HepG2 (cell line): ENCODE results near the gene COA3. TPM values are rescaled to one million over a fixed set of nuclear protein-coding genes. Genes with fewer than 3 reads are reported as not detected.

Experiments used
- AKNA ChIP-seq: sonication (generic); formaldehyde crosslinking; IDR thresholded peaks from 2 replicates; pipeline ENCODE4 v1.4.0; 2020; ENCODE audit warnings: missing genetic modification reagents, borderline replicate concordance
- ARNTL ChIP-seq: sonication (generic); formaldehyde crosslinking; IDR thresholded peaks from 2 replicates; pipeline ENCODE4 v1.4.0; 2020; ENCODE audit warnings: mild to moderate bottlenecking, missing genetic modification reagents
- HMGXB4 ChIP-seq, 2 experiments: sonication (generic) in 1 of 2; formaldehyde crosslinking in 1 of 2; IDR thresholded peaks; 2 replicates each; pipeline versions ENCODE4 v1.4.0 to v1.6.1; 2018 to 2020; ENCODE audit warnings: missing genetic modification reagents in 2 of 2, borderline replicate concordance in 1 of 2, low read depth in 1 of 2, mild to moderate bottlenecking in 1 of 2, missing biosample characterization in 1 of 2
- HOXA7 ChIP-seq: sonication (generic); formaldehyde crosslinking; IDR thresholded peaks from 2 replicates; pipeline ENCODE4 v1.8.1; 2022; ENCODE audit warnings: mild to moderate bottlenecking, missing genetic modification reagents, moderate library complexity
- KLF12 ChIP-seq: sonication (generic); formaldehyde crosslinking; IDR thresholded peaks from 2 replicates; pipeline ENCODE4 v1.4.0; 2020; ENCODE audit warnings: missing genetic modification reagents, borderline replicate concordance
- MXD1 ChIP-seq: sonication (generic); formaldehyde crosslinking; IDR thresholded peaks from 2 replicates; pipeline ENCODE4 v1.4.0; 2020; ENCODE audit warnings: mild to moderate bottlenecking, missing genetic modification reagents
- NFE2L2 ChIP-seq: fragments of 150-350 bp; IDR thresholded peaks from 2 replicates; pipeline ENCODE4 v1.6.1; 2014; ENCODE audit warnings: low read length
- NRL ChIP-seq: sonication (generic); formaldehyde crosslinking; IDR thresholded peaks from 2 replicates; pipeline ENCODE4 v1.5.0; 2020; ENCODE audit warnings: missing genetic modification reagents, mild to moderate bottlenecking, moderate library complexity, borderline replicate concordance
- RFXAP ChIP-seq: sonication (generic); formaldehyde crosslinking; IDR thresholded peaks from 2 replicates; pipeline ENCODE4 v1.4.0; 2020; ENCODE audit warnings: missing genetic modification reagents, borderline replicate concordance
- SATB2 ChIP-seq: sonication (generic); formaldehyde crosslinking; IDR thresholded peaks from 2 replicates; pipeline ENCODE4 v1.5.0; 2020; ENCODE audit warnings: missing genetic modification reagents
- THYN1 ChIP-seq: sonication (generic); formaldehyde crosslinking; IDR thresholded peaks from 2 replicates; pipeline ENCODE4 v1.8.1; 2023; ENCODE audit warnings: low read depth, mild to moderate bottlenecking, moderate library complexity, missing genetic modification reagents, borderline replicate concordance
- WIZ ChIP-seq: sonication (generic); formaldehyde crosslinking; IDR thresholded peaks from 2 replicates; pipeline ENCODE4 v1.5.1; 2020; ENCODE audit warnings: mild to moderate bottlenecking, missing genetic modification reagents
- ZBTB8A ChIP-seq: sonication (generic); formaldehyde crosslinking; IDR thresholded peaks from 2 replicates; pipeline ENCODE4 v1.4.0; 2020; ENCODE audit warnings: mild to moderate bottlenecking, low read depth, missing genetic modification reagents, borderline replicate concordance
- ZNF263 ChIP-seq: sonication (generic); formaldehyde crosslinking; IDR thresholded peaks from 2 replicates; pipeline ENCODE4 v1.4.0; 2020; ENCODE audit warnings: missing genetic modification reagents
- ZNF280B ChIP-seq: sonication (generic); formaldehyde crosslinking; IDR thresholded peaks from 2 replicates; pipeline ENCODE4 v1.5.0; 2020; ENCODE audit warnings: missing genetic modification reagents, mild to moderate bottlenecking, borderline replicate concordance
- ZNF331 ChIP-seq: sonication (generic); formaldehyde crosslinking; IDR thresholded peaks from 2 replicates; pipeline ENCODE4 v1.4.0; 2020; ENCODE audit warnings: missing genetic modification reagents
- ZNF337 ChIP-seq: sonication (generic); formaldehyde crosslinking; IDR thresholded peaks from 2 replicates; pipeline ENCODE4 v1.5.1; 2020; ENCODE audit warnings: missing genetic modification reagents, low read depth, mild to moderate bottlenecking, borderline replicate concordance
- ZNF605 ChIP-seq: sonication (generic); formaldehyde crosslinking; IDR thresholded peaks from 2 replicates; pipeline ENCODE4 v1.8.0; 2022; ENCODE audit warnings: mild to moderate bottlenecking, missing genetic modification reagents
- ZNF674 ChIP-seq: sonication (generic); formaldehyde crosslinking; IDR thresholded peaks from 2 replicates; pipeline ENCODE4 v1.5.0; 2020; ENCODE audit warnings: low read depth, mild to moderate bottlenecking, missing genetic modification reagents
- ZNF776 ChIP-seq: sonication (generic); formaldehyde crosslinking; IDR thresholded peaks from 2 replicates; pipeline ENCODE4 v1.4.0; 2020; ENCODE audit warnings: mild to moderate bottlenecking, missing genetic modification reagents
- polyA plus RNA-seq, 8 experiments: library from polyadenylated mRNA; depleted of rRNA in 3 of 8; stranded (reverse) in 7 of 8; unstranded in 1 of 8; fragments of >200 nt; fragmentation: Illumina TruSeq in 4 of 8; extraction: Trizol in 4 of 8; gene quantifications; 2 replicates each; pipeline versions ENCODE4 v1.2.1 to v1.2.3, GENCODE V29; 2011 to 2016; ENCODE audit warnings: low read depth in 4 of 8, missing spikeins in 1 of 8, mixed read lengths in 1 of 8; ENCODE audit not compliant: insufficient read depth in 1 of 8
- total RNA-seq, 5 experiments: library from RNA; depleted of rRNA; stranded (reverse); fragments of >200 nt; fragmentation: Illumina TruSeq; extraction: Trizol; gene quantifications; 2 replicates each; pipeline ENCODE4 v1.2.3, GENCODE V29; 2016; ENCODE audit warnings: low read depth in 1 of 5

Gene COA3
- total and polyA plus RNA-seq, 2 of the 13 experiments (the other 11 are each of a cell fraction or from before 2014, with no cell fraction given) = 133 to 202 TPM

- TF ChIP-seq ZNF674 = no peak
- TF ChIP-seq ZNF337 = no peak
- TF ChIP-seq ARNTL = no peak
- TF ChIP-seq AKNA (CRISPR knock-in tag) = no peak
- no peak for TF ChIP-seq ZNF263
- 0 out of 2 replicates have a peak, but pooled peaks have one; percentile 17 for TF ChIP-seq WIZ
- no peak for TF ChIP-seq ZNF605 (CRISPR knock-in tag)
- TF ChIP-seq NFE2L2 = no peak
- TF ChIP-seq SATB2 (CRISPR knock-in tag) = no peak
- no peak for TF ChIP-seq THYN1 (CRISPR knock-in tag)
- no peak for TF ChIP-seq HOXA7 (CRISPR knock-in tag)
- no peak for TF ChIP-seq ZNF776
- TF ChIP-seq ZNF331 = no peak
- 0 out of 2 replicates have a peak, but pooled peaks have one; percentile 64 for TF ChIP-seq ZBTB8A (CRISPR knock-in tag)
- no peak for TF ChIP-seq MXD1 (CRISPR knock-in tag)
- peak in 1 of 2 experiments; percentile 1; a peak in 1 of 4 replicates for TF ChIP-seq HMGXB4 (CRISPR knock-in tag; IDR thresholded peaks at IDR 0.05; ENCODE audit: borderline replicate concordance in 1 of 2, low read depth in 1 of 2)
- no peak for TF ChIP-seq RFXAP
- TF ChIP-seq ZNF280B (CRISPR knock-in tag) = no peak
- TF ChIP-seq NRL (CRISPR knock-in tag) = no peak
- no peak for TF ChIP-seq KLF12
Measured at GRCh38 chr17:42797067-42798007, 1.2 kb downstream of the COA3 start (continued).
